DOHH2 (cell line): Measurements from ENCODE around the gene CAMK1G.

Source experiments
- EZH2phosphoT487 ChIP-seq: fragments of 200-600 bp; sonication (generic); IDR thresholded peaks from 2 replicates; pipeline ENCODE4 v1.6.1; 2017; ENCODE audit warnings: borderline replicate concordance, mild to moderate bottlenecking, antibody characterized with exemption, low read length, moderate library complexity, mixed read lengths
- TF ChIP-seq, protein P1 (sequence below): fragments of 200-600 bp; sonication (generic); IDR thresholded peaks from one replicate; pipeline ENCODE4 v1.5.1; 2014; ENCODE audit warnings: antibody characterized with exemption, mild to moderate bottlenecking, low read depth, low read length; ENCODE audit not compliant: poor library complexity, severe bottlenecking

DNA sequence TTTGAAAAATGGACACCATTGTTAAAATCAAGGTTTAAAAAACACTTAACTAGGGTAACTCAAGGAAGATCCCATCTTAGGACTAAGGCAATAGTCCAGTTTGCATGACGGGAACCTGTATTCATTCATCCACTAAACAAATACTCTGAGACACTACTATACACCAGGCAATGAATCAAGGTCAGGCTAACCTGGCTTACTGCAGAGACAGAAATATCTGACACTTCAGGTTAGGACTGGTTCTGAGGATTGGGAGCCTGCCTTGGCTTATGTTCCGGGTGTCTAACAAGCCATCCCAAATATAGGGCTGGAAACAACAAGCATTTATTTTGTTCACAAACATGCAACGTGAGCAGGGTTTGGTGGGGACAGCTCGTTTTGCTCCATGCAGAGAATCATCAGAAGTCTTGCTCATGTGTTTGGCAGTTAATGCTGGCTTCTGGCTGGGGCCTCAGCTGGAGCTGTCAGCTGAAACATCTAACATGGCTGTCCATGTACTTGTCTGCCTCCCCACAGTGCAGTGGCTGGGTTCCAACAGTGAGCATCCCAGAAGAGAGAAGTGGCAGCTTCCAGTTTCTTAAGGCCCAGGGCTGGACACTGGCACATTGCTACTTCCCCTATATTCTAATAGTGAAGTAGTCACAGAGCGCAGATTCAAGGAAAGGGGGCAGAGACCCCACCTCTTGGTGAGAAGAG, 37.0 kb upstream of the CAMK1G start:
- TF ChIP-seq, protein P1, sequence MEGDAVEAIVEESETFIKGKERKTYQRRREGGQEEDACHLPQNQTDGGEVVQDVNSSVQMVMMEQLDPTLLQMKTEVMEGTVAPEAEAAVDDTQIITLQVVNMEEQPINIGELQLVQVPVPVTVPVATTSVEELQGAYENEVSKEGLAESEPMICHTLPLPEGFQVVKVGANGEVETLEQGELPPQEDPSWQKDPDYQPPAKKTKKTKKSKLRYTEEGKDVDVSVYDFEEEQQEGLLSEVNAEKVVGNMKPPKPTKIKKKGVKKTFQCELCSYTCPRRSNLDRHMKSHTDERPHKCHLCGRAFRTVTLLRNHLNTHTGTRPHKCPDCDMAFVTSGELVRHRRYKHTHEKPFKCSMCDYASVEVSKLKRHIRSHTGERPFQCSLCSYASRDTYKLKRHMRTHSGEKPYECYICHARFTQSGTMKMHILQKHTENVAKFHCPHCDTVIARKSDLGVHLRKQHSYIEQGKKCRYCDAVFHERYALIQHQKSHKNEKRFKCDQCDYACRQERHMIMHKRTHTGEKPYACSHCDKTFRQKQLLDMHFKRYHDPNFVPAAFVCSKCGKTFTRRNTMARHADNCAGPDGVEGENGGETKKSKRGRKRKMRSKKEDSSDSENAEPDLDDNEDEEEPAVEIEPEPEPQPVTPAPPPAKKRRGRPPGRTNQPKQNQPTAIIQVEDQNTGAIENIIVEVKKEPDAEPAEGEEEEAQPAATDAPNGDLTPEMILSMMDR, result no peak
- no peak for TF ChIP-seq EZH2phosphoT487
